ENCODE measurements around the gene ATXN1.

The ATXN1 gene

GRCh38 chr6:16673011-16673797 lies 88.1 kb downstream of the ATXN1 start:
- no peak for DNase-seq (ENCODE audit: low read depth)
- no peak overlapping the region for H3K4me3 ChIP-seq (ENCODE audit: low read length)
- no peak for TF ChIP-seq CTCF (conservative IDR thresholded peaks at IDR 0.05; ENCODE audit: low read depth, low read length)

GRCh38 chr6:16671302-16672289 lies 89.7 kb downstream of the ATXN1 start:
- DNase-seq (ENCODE audit: low read depth), result no peak
- no peak overlapping the region for H3K4me3 ChIP-seq (ENCODE audit: low read length)
- TF ChIP-seq CTCF (conservative IDR thresholded peaks at IDR 0.05; ENCODE audit: low read depth, low read length), result no peak

GRCh38 chr6:16670617-16671051 lies 90.6 kb downstream of the ATXN1 start:
- H3K4me3 ChIP-seq (ENCODE audit: low read length), result no peak overlapping the region
- TF ChIP-seq CTCF (conservative IDR thresholded peaks at IDR 0.05; ENCODE audit: low read depth, low read length), result no peak
- DNase-seq (ENCODE audit: low read depth), result no peak

- no peak overlapping the region for H3K4me3 ChIP-seq (ENCODE audit: low read length)
- no peak for TF ChIP-seq CTCF (conservative IDR thresholded peaks at IDR 0.05; ENCODE audit: low read depth, low read length)
- DNase-seq (ENCODE audit: low read depth), result no peak
These were observed 91.1 kb downstream of the ATXN1 start for GRCh38 chr6:16670183-16670582.

- no peak for DNase-seq (ENCODE audit: low read depth)
- H3K4me3 ChIP-seq (ENCODE audit: low read length), result no peak overlapping the region
- no peak for TF ChIP-seq CTCF (conservative IDR thresholded peaks at IDR 0.05; ENCODE audit: low read depth, low read length)
These were observed 92.0 kb downstream of the ATXN1 start for GRCh38 chr6:16669227-16669626.

- TF ChIP-seq CTCF (conservative IDR thresholded peaks at IDR 0.05; ENCODE audit: low read depth, low read length), result no peak
- no peak overlapping the region for H3K4me3 ChIP-seq (ENCODE audit: low read length)
- DNase-seq (ENCODE audit: low read depth), result no peak
These were observed 93.8 kb downstream of the ATXN1 start for GRCh38 chr6:16667509-16667908.
